Esophagus (tissue), 2 donors: ENCODE measurements around the gene CELA3B. TPM values are rescaled to one million over a fixed set of nuclear protein-coding genes. Genes with fewer than 3 reads are reported as not detected.
"Not testable (repeated sequence)": the region's sequence is repeated elsewhere in the genome, so short reads cannot be mapped to it uniquely, and the experiment has no call there.

Source experiments
- H3K27ac ChIP-seq, 2 donors: one replicate each; pipeline ENCODE4 v1.5.1; 2013; ENCODE audit warnings: low read depth in 2 of 2, mild to moderate bottlenecking in 2 of 2, inconsistent platforms in 1 of 2, low read length in 1 of 2, moderate library complexity in 1 of 2
- H3K27me3 ChIP-seq, 2 donors: one replicate each; pipeline ENCODE4 v1.6.1; 2013; ENCODE audit warnings: low read length in 2 of 2, control low read depth in 1 of 2, mild to moderate bottlenecking in 1 of 2; ENCODE audit not compliant: insufficient read depth in 2 of 2, control insufficient read depth in 1 of 2
- H3K36me3 ChIP-seq, 2 donors: one replicate each; pipeline ENCODE4 v1.6.1; 2013; ENCODE audit warnings: low read length in 1 of 2; ENCODE audit not compliant: control insufficient read depth in 2 of 2, insufficient read depth in 2 of 2
- H3K4me1 ChIP-seq, 2 donors: one replicate each; pipeline ENCODE4 v1.6.1; 2013; ENCODE audit warnings: low read length in 1 of 2; ENCODE audit not compliant: control insufficient read depth in 2 of 2, insufficient read depth in 2 of 2
- H3K4me3 ChIP-seq, 2 donors: one replicate each; pipeline ENCODE4 v1.5.1; 2013; ENCODE audit warnings: low read length in 2 of 2, mild to moderate bottlenecking in 2 of 2, low read depth in 1 of 2, moderate library complexity in 1 of 2
- H3K9me3 ChIP-seq, 2 donors: one replicate each; pipeline ENCODE4 v1.6.1; 2013; ENCODE audit warnings: mild to moderate bottlenecking in 2 of 2, low read depth in 1 of 2, low read length in 1 of 2, moderate library complexity in 1 of 2; ENCODE audit not compliant: control insufficient read depth in 2 of 2, insufficient read depth in 1 of 2
- WGBS, 2 donors: extraction: QIAGEN DNeasy Blood & Tissue Kit; methylation state at CpG; one replicate each; pipeline ENCODE4 v1.1.7; 2013; 5-methylcytosine and 5-hydroxymethylcytosine counted together
- polyA plus RNA-seq, 2 donors: library from polyadenylated mRNA; stranded (reverse); fragments of 200-250 nt; gene quantifications; one replicate each; pipeline ENCODE4 v1.2.3, GENCODE V29; 2013
- donor health status: healthy with polysubstance abuse.
- donor health status: Bipolar disorder and iron deficiency.

CELA3B gene
- polyA plus RNA-seq, 2 donors: 0.18 to 1.1 TPM

GRCh38 chr1:22003959-22004358 is 27.1 kb downstream of the CELA3B start:
- not testable (repeated sequence) for H3K27me3 ChIP-seq, H3K27ac ChIP-seq, H3K9me3 ChIP-seq, H3K4me1 ChIP-seq, H3K36me3 ChIP-seq, H3K4me3 ChIP-seq
- WGBS, 2 donors: 91 to 93% methylated on average over 3 of the region's 3 CpGs

- H3K4me1 ChIP-seq, H3K4me3 ChIP-seq, H3K27me3 ChIP-seq, H3K36me3 ChIP-seq, H3K9me3 ChIP-seq, H3K27ac ChIP-seq: not testable (repeated sequence)
- 59 to 71% methylated on average over 18 of the region's 18 CpGs for WGBS, 2 donors
Observed at GRCh38 chr1:22005261-22006149, 28.7 kb downstream of the CELA3B start.

DNA sequence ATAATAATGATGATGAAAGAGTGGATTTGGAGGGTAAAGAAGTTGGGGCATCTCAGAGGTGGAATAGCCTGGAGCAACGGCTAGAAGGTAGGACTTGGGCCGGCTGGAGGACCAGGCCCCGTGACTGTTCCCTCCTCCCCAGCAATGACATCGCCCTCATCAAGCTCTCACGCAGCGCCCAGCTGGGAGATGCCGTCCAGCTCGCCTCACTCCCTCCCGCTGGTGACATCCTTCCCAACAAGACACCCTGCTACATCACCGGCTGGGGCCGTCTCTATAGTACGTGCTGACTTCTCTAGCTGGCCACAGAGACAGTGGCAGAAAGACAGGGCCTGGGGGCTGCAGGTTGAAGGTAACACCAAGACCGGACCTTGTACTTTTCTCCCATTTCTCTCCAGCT is 29.9 kb downstream of the CELA3B start:
- H3K4me1 ChIP-seq, H3K36me3 ChIP-seq, H3K27me3 ChIP-seq, H3K9me3 ChIP-seq, H3K4me3 ChIP-seq, H3K27ac ChIP-seq: not testable (repeated sequence)
- 85 to 89% methylated on average over 8 to 13 of the region's 13 CpGs for WGBS, 2 donors

GRCh38 chr1:22007262-22007661 is 30.4 kb downstream of the CELA3B start:
- H3K27me3 ChIP-seq, H3K27ac ChIP-seq: not testable (repeated sequence)
- WGBS, 2 donors: 51 to 57% methylated on average over 9 of the region's 10 CpGs

DNA sequence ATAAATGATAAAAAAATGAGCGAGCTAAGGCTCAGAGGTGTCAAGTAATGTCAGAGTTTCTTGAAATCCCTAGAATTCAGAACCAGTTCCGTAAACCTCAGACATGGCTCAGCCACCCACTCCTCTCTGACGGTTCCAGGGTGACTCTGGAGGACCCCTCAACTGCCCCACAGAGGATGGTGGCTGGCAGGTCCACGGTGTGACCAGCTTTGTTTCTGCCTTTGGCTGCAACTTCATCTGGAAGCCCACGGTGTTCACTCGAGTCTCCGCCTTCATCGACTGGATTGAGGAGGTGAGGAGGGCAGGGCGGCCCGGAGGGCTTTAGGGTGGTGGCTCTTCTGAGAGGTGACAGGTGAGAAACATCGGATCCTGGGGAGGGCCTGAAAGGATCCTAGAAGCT is 32.7 kb downstream of the CELA3B start:
- not testable (repeated sequence) for H3K36me3 ChIP-seq, H3K27ac ChIP-seq, H3K4me3 ChIP-seq, H3K4me1 ChIP-seq, H3K9me3 ChIP-seq, H3K27me3 ChIP-seq
- 69 to 77% methylated on average over 10 of the region's 11 CpGs for WGBS, 2 donors

More at GRCh38 chr1:22007262-22007661, 30.4 kb downstream of the CELA3B start:
- H3K36me3 ChIP-seq, H3K4me1 ChIP-seq, H3K9me3 ChIP-seq, H3K4me3 ChIP-seq: not testable (repeated sequence)

GRCh38 chr1:22012752-22013151 is 35.9 kb downstream of the CELA3B start:
- H3K27ac ChIP-seq, H3K27me3 ChIP-seq, H3K36me3 ChIP-seq, H3K9me3 ChIP-seq, H3K4me1 ChIP-seq, H3K4me3 ChIP-seq: not testable (repeated sequence)
- WGBS, 2 donors: 62 to 74% methylated on average over 4 of the region's 4 CpGs

- H3K4me3 ChIP-seq, H3K4me1 ChIP-seq, H3K9me3 ChIP-seq, H3K27ac ChIP-seq, H3K36me3 ChIP-seq, H3K27me3 ChIP-seq: not testable (repeated sequence)
- WGBS, 2 donors: 87 to 92% methylated on average over 13 of the region's 13 CpGs
Observed at GRCh38 chr1:22014575-22015206, 37.9 kb downstream of the CELA3B start.

DNA sequence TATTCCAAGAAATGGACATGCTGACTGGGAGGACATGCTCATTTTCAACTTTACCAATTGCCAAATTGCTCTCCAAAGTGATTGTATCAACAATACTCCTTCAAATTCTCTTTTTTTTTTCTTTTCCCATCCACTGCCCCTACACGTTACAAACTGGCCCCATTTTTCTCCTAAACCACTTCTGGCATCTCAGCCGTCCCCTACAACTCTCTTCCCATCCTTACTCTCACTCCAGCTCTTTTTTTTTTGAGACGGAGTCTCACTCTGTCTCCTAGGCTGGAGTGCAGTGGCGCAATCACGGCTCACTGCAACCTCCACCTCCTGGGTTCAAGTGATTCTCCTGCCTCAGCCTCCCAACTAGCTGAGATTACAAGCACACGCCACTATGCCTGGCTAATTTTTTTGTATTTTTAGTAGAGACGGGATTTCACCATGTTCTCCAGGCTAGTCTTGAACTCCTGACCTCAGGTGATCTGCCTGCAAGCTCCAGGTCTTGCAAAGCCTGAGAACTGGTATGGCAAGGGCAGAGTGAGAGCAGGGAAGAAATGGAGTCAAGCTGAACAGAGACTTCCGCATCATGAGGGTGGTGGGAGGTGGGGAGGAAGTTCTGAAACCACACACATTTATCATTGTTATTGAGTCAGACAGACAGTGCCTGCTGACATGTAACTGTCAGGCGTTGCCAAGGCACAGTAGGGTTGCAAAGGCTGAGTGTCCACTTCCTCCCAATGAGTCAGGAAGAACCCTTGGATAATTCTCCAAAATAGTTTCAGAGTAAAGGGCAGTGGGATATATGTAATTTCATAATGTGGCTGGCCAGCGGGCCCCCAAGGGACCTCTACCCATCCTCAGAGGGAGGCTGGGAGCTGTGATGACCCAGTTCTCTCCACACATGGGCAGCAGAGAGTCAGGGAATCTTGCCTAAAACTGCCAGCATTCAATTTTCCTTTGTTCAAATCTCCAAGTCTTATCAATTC is 42.0 kb downstream of the CELA3B start:
- 62% methylated on average over 10 of the region's 10 CpGs for WGBS, 2 donors
- peak overlapping the region in 1 of 2 donors; percentile 31 for H3K27ac ChIP-seq
- H3K9me3 ChIP-seq: no peaks in the 10 kb centered on the region

GRCh38 chr1:22021061-22021460 is 44.2 kb downstream of the CELA3B start:
- Histone ChIP-seq H3K4me1 (peaks cover 0 to 2% of the 10 kb centered on the region in 2 donors), H3K4me3 (no peak overlapping the region), H3K27ac (no peak overlapping the region), H3K36me3 (no peaks in the 10 kb centered on the region), H3K9me3 (no peaks in the 10 kb centered on the region), H3K27me3 (no peaks in the 10 kb centered on the region)
- WGBS, 2 donors: 93 to 95% methylated on average over 6 of the region's 6 CpGs

More for the DNA sequence above, 42.0 kb downstream of the CELA3B start:
- H3K4me3 ChIP-seq: no peak overlapping the region
- H3K36me3 ChIP-seq: no peaks in the 10 kb centered on the region
- no peaks in the 10 kb centered on the region for H3K4me1 ChIP-seq
- no peaks in the 10 kb centered on the region for H3K27me3 ChIP-seq
